Measurements from ENCODE around the gene TMEM95.

TMEM95 gene

DNA sequence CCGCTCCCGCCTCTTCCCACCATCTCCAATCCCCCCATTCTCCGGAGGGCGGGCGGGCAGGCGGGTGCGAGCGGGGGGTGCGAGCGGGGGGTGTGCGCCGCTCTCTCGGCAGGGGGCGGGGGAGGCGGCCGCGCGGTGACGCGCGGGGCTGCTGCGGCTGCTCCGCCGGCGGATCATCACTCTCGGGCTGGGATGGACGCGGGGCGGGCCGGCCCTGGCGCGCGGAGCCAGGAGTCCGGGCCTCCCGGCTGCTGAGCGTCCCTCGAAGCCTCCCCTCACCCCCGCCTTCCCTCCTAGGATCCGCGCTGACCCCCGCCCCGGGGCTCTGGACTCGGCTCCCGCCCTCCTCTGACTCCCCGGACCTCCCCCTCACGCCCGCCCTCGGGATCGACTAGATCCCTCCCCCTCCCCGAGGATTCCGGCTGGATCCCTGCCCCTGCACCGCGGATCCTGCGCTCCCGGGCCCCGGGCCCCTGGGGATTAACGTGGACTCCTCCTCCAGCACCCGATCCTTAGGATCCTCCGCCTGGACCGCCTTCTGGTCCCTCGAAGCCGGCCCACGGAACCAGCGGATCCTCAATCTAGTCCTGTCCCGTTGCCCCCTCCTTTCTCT, 49.9 kb downstream of the TMEM95 start:
- POLR2A ChIA-PET = interaction anchor here (0.7 to 2.3 kb wide), 12 partner anchors 11 to 481 kb away, joined by 3 to 10 read pairs (median 4); partner anchors contain the start of genes CD68, PLSCR3, POLR2A and TMEM102
- DNase-seq (ENCODE audit: extremely low spot score) = no peak

DNA sequence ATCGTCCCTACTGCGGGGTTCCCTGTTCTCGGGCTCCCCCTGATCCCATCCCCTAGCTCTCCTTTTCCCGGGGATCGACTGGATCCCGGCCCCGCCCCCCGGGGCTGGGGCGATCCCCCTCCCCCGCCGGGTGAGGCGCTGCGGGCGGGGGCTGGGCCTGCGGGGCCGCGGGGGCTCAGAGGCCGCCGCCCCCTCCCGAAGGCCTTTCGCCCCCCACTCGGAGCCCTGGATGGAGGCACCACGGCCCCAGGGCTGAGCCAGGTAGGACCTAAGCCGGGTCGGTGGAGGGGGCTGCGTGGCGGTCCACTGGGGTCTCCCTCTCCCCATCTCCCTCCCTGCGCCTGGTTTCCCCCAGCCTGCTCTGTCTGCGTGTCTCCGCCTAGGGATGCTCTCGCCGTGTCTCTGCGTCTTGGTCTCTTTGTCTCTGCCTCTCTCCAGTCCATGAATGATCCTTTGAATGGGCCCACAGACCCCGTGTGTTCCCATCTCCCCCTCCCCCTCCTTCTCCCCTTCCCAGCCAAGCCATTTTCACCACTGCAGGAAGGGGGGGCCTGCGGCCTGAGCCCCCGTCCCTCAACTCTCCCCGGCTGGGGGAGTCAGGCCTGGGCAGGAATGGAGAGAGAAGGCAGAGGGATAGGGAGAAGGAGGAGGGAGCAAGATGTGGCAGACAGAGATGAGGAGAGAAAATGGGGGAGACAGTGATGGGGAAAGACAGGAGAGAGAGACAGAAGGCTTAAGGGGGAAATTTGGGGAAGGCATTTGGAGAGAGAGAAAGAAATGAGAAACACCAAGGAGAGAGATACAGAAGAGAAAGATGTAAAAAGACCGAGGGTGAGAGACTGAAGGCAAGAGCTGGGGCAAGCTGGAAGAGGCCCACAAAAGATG, 50.6 kb downstream of the TMEM95 start:
- ChIA-PET POLR2A (interaction anchor here (1.0 kb wide), 1 partner anchor 79 kb away, joined by 3 read pairs; the partner anchor contains the start of gene POLR2A), CTCF (interaction anchor here (0.9 to 2.8 kb wide), 3 partner anchors 8 to 155 kb away, joined by 4 to 10 read pairs (median 5); no protein-coding TSS in a partner anchor)
- DNase-seq (ENCODE audit: extremely low spot score) = no peak
- TF ChIP-seq, protein P1, sequence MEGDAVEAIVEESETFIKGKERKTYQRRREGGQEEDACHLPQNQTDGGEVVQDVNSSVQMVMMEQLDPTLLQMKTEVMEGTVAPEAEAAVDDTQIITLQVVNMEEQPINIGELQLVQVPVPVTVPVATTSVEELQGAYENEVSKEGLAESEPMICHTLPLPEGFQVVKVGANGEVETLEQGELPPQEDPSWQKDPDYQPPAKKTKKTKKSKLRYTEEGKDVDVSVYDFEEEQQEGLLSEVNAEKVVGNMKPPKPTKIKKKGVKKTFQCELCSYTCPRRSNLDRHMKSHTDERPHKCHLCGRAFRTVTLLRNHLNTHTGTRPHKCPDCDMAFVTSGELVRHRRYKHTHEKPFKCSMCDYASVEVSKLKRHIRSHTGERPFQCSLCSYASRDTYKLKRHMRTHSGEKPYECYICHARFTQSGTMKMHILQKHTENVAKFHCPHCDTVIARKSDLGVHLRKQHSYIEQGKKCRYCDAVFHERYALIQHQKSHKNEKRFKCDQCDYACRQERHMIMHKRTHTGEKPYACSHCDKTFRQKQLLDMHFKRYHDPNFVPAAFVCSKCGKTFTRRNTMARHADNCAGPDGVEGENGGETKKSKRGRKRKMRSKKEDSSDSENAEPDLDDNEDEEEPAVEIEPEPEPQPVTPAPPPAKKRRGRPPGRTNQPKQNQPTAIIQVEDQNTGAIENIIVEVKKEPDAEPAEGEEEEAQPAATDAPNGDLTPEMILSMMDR (IDR thresholded peaks at IDR 0.05; ENCODE audit: control extremely low read depth, extremely low read depth, low read depth, missing control alignments) = no peak

More for the DNA sequence above, 49.9 kb downstream of the TMEM95 start:
- CTCF ChIA-PET = interaction anchor here (0.8 to 2.8 kb wide), 4 partner anchors 10 to 207 kb away, joined by 3 to 10 read pairs (median 7); partner anchors contain the start of genes PLSCR3 and TMEM95
- TF ChIP-seq, protein P1 (IDR thresholded peaks at IDR 0.05; ENCODE audit: control extremely low read depth, extremely low read depth, low read depth, missing control alignments) = no peak

DNA sequence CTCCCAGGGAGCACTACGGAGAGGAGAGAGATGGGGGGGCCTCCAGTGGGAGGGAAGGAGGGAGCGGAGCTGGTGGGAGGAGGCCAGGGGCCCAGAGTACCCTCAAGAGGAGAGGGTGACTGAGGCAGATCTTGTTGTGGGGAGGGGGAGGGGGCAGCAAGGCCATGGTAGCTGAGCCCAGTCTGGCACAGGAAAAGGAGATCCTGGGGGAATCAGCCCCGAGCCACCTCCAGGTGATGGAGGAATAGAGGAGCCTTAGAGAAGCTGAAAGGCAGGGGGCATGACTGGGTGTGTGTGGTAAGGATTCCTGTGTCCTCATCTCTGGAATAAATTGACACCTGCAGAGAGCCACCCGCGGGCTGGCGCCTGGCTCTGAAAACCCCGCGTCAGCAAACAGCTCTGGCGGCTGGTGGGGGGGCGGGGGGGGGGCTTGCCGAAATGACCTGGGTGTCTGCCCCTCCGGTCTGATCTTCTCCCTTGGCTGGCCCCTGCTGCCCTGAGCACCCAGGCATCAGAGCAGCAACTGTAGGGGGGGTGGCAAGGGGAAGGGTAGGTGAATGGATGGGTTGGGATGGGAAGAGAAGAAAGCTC, 51.4 kb downstream of the TMEM95 start:
- TF ChIP-seq, protein P1 (IDR thresholded peaks at IDR 0.05; ENCODE audit: control extremely low read depth, extremely low read depth, low read depth, missing control alignments) = no peak
- CTCF ChIA-PET = interaction anchor here (0.7 to 2.8 kb wide), 4 partner anchors 9 to 155 kb away, joined by 4 to 10 read pairs (median 4); no protein-coding TSS in a partner anchor

More for the DNA sequence above, 51.4 kb downstream of the TMEM95 start:
- POLR2A ChIA-PET = interaction anchor here (0.5 to 1.0 kb wide), 2 partner anchors 78 to 289 kb away, joined by 3 to 5 read pairs; partner anchors contain the start of gene POLR2A
- no peak for DNase-seq (ENCODE audit: extremely low spot score)

Data from GM10248 (cell line).